ENCODE measurements around the gene PIGK. TPM values are rescaled to one million over a fixed set of nuclear protein-coding genes. Genes with fewer than 3 reads are reported as not detected.

Gene PIGK
- total RNA-seq, 1 experiment from 2014 or later, result 21.5 TPM

DNA sequence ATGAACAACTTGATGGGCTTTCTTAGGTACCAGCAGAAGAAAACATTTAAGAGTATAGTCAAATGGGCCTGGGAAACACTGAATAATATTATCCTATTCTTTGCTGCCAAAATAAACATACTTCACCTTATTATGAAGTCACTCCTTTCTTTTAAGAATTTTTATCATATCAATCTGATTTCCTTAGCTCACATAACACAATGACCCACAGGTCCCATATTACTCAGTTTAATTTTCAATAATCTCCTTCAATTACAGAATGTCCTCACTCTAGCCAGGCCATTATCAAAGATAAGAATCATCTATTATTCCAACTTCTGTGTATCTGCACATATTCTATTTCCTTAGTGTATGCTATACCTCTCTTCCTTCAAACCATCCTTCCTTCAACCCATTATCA lies 63.0 kb downstream of the PIGK start:
- no peak overlapping the region for H2AFZ ChIP-seq
- no peaks in the 10 kb centered on the region for H3K9me2 ChIP-seq (ENCODE audit: insufficient read depth)
- no peaks in the 10 kb centered on the region; the same call in 1 of the 2 replicates for H3F3A ChIP-seq (ENCODE audit: insufficient read depth, low read depth)
- no peak overlapping the region for H3K27ac ChIP-seq
- no peaks in the 10 kb centered on the region for H4K20me1 ChIP-seq (ENCODE audit: insufficient read depth)
- H3K4me3 ChIP-seq, result no peak overlapping the region
- H3K9me3 ChIP-seq (ENCODE audit: insufficient read depth, low read depth), result no peaks in the 10 kb centered on the region; the same call in 1 of the 2 replicates
- no peak overlapping the region for H3K4me2 ChIP-seq
- H3K36me3 ChIP-seq (ENCODE audit: low read depth), result peaks cover 3% of the 10 kb centered on the region; the same call in 1 of the 2 replicates
- no peaks in the 10 kb centered on the region for H3K4me1 ChIP-seq (replicated peaks; ENCODE audit: insufficient read depth)
- POLR2A ChIA-PET (ENCODE audit: unreplicated experiment), result no interaction called here
- H3K27me3 ChIP-seq (ENCODE audit: insufficient read depth, low read depth), result no peaks in the 10 kb centered on the region
- BruUV-seq (replicated peaks), result no TSS peak
- intact Hi-C loops (cut with micrococcal nuclease; ENCODE audit: unreplicated experiment), result no loop called here
- DNase-seq, result no peak
- TF ChIP-seq, protein P1, sequence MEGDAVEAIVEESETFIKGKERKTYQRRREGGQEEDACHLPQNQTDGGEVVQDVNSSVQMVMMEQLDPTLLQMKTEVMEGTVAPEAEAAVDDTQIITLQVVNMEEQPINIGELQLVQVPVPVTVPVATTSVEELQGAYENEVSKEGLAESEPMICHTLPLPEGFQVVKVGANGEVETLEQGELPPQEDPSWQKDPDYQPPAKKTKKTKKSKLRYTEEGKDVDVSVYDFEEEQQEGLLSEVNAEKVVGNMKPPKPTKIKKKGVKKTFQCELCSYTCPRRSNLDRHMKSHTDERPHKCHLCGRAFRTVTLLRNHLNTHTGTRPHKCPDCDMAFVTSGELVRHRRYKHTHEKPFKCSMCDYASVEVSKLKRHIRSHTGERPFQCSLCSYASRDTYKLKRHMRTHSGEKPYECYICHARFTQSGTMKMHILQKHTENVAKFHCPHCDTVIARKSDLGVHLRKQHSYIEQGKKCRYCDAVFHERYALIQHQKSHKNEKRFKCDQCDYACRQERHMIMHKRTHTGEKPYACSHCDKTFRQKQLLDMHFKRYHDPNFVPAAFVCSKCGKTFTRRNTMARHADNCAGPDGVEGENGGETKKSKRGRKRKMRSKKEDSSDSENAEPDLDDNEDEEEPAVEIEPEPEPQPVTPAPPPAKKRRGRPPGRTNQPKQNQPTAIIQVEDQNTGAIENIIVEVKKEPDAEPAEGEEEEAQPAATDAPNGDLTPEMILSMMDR (conservative IDR thresholded peaks at IDR 0.05), result no peak
- TF ChIP-seq EZH2 (IDR thresholded peaks at IDR 0.05; ENCODE audit: low read depth), result no peak
- no peaks in the 10 kb centered on the region for H3K79me2 ChIP-seq (ENCODE audit: low read depth)
- CTCF ChIA-PET, result no interaction called here

DNA sequence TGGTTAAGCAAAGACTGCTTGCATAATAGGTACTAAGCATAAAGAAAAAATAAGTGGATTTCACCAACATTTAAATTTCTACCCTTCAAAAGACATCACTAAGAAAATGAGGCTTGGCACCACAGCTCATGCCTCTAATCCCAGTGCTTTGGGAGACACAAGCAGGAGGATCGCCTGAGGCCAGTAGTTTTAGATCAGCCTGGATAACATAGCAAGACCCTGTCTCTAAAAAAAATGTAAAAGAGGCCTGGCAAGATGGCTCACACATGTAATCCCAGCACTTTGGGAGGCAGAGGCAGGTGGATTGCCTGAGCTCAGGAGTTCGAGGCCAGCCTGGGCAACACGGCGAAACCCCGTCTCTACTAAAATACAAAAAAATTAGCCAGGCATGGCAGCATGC lies 73.0 kb downstream of the PIGK start:
- ChIA-PET POLR2A (ENCODE audit: unreplicated experiment) (no interaction called here), CTCF (interaction anchor here (0.6 kb wide), 1 partner anchor 387 kb away, joined by 10 read pairs; no protein-coding TSS in a partner anchor)
- no peak for TF ChIP-seq EZH2 (IDR thresholded peaks at IDR 0.05; ENCODE audit: low read depth)
- TF ChIP-seq, protein P1 (conservative IDR thresholded peaks at IDR 0.05), result no peak
- intact Hi-C loops (cut with micrococcal nuclease; ENCODE audit: unreplicated experiment), result loop anchor here (5.0 kb wide), 1 partner anchor 536 kb away; the partner anchor contains the start of gene ZZZ3
- no peaks in the 10 kb centered on the region for H3K36me3 ChIP-seq (ENCODE audit: low read depth)
- no peaks in the 10 kb centered on the region for H3K27me3 ChIP-seq (ENCODE audit: insufficient read depth, low read depth)
- H3K4me3 ChIP-seq, result no peak overlapping the region
- no peaks in the 10 kb centered on the region for H3K9me2 ChIP-seq (ENCODE audit: insufficient read depth)
- H2AFZ ChIP-seq, result no peak overlapping the region
- no peaks in the 10 kb centered on the region for H3K4me1 ChIP-seq (replicated peaks; ENCODE audit: insufficient read depth)
- DNase-seq, result no peak
- no peak overlapping the region for H3K4me2 ChIP-seq
- BruUV-seq (replicated peaks), result no TSS peak
- no peaks in the 10 kb centered on the region; the same call in 1 of the 2 replicates for H3F3A ChIP-seq (ENCODE audit: insufficient read depth, low read depth)
- no peak overlapping the region for H3K27ac ChIP-seq
- H4K20me1 ChIP-seq (ENCODE audit: insufficient read depth), result no peaks in the 10 kb centered on the region
- no peaks in the 10 kb centered on the region for H3K9me3 ChIP-seq (ENCODE audit: insufficient read depth, low read depth)
- H3K79me2 ChIP-seq (ENCODE audit: low read depth), result no peaks in the 10 kb centered on the region

DNA sequence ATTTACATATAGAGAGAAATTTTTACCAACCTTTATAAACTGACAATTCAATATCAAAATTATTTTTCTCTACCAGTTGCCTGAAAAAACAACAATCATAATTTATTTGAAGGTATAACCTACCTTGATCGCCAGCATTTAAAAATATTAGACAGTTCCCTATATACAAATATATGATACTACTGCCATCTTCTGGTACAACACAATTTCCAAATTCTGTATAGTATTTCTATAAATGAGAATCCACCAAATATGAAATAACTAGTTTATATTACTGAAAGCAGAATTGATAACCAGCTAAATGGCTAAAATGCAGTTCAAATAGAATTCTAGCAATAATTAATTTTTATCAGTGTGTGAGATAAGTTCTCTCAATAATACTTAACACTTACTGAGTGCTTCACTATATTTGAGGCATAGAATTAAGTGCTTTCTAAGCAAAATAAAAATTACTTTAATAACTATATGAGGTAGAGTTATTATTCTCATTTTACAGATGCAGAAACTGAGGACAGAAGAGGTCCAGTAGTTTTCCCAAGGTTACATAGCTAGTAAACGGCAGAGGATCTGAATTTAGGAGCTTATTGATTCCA lies 75.6 kb downstream of the PIGK start:
- no peak overlapping the region for H3K4me2 ChIP-seq
- intact Hi-C loops (cut with micrococcal nuclease; ENCODE audit: unreplicated experiment), result loop anchor here (5.0 kb wide), 2 partner anchors 811 to 1151 kb away; no protein-coding TSS in a partner anchor
- no peaks in the 10 kb centered on the region for H4K20me1 ChIP-seq (ENCODE audit: insufficient read depth)
- H3K27ac ChIP-seq, result no peak overlapping the region
- H3K4me3 ChIP-seq, result no peak overlapping the region
- no peak overlapping the region for H2AFZ ChIP-seq
- H3K9me3 ChIP-seq (ENCODE audit: insufficient read depth, low read depth), result no peaks in the 10 kb centered on the region
- H3K9me2 ChIP-seq (ENCODE audit: insufficient read depth), result no peaks in the 10 kb centered on the region; the same call in 1 of the 2 replicates
- H3F3A ChIP-seq (ENCODE audit: insufficient read depth, low read depth), result no peaks in the 10 kb centered on the region; the same call in 1 of the 2 replicates
- POLR2A ChIA-PET (ENCODE audit: unreplicated experiment), result interaction anchor here (0.6 kb wide), 1 partner anchor 692 kb away, joined by 3 read pairs; no protein-coding TSS in a partner anchor
- H3K79me2 ChIP-seq (ENCODE audit: low read depth), result no peaks in the 10 kb centered on the region
- BruUV-seq (replicated peaks), result no TSS peak
- H3K36me3 ChIP-seq (ENCODE audit: low read depth), result no peaks in the 10 kb centered on the region
- no peaks in the 10 kb centered on the region for H3K4me1 ChIP-seq (replicated peaks; ENCODE audit: insufficient read depth)
- CTCF ChIA-PET, result interaction anchor here (0.7 kb wide), 1 partner anchor 385 kb away, joined by 3 read pairs; no protein-coding TSS in a partner anchor
- DNase-seq, result peak in 1 of 2 experiments; percentile 46
- H3K27me3 ChIP-seq (ENCODE audit: insufficient read depth, low read depth), result no peaks in the 10 kb centered on the region
- TF ChIP-seq, protein P1 (conservative IDR thresholded peaks at IDR 0.05), result peak; percentile 74
- TF ChIP-seq EZH2 (IDR thresholded peaks at IDR 0.05; ENCODE audit: low read depth), result no peak
